ENCODE results near the gene MAP1S.

MAP1S gene

GRCh38 chr19:17741456-17741855 lies 22.2 kb downstream of the MAP1S start:
- TF ChIP-seq, protein P1, sequence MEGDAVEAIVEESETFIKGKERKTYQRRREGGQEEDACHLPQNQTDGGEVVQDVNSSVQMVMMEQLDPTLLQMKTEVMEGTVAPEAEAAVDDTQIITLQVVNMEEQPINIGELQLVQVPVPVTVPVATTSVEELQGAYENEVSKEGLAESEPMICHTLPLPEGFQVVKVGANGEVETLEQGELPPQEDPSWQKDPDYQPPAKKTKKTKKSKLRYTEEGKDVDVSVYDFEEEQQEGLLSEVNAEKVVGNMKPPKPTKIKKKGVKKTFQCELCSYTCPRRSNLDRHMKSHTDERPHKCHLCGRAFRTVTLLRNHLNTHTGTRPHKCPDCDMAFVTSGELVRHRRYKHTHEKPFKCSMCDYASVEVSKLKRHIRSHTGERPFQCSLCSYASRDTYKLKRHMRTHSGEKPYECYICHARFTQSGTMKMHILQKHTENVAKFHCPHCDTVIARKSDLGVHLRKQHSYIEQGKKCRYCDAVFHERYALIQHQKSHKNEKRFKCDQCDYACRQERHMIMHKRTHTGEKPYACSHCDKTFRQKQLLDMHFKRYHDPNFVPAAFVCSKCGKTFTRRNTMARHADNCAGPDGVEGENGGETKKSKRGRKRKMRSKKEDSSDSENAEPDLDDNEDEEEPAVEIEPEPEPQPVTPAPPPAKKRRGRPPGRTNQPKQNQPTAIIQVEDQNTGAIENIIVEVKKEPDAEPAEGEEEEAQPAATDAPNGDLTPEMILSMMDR (IDR thresholded peaks at IDR 0.05; ENCODE audit: low read depth, low read length) = no peak

DNA sequence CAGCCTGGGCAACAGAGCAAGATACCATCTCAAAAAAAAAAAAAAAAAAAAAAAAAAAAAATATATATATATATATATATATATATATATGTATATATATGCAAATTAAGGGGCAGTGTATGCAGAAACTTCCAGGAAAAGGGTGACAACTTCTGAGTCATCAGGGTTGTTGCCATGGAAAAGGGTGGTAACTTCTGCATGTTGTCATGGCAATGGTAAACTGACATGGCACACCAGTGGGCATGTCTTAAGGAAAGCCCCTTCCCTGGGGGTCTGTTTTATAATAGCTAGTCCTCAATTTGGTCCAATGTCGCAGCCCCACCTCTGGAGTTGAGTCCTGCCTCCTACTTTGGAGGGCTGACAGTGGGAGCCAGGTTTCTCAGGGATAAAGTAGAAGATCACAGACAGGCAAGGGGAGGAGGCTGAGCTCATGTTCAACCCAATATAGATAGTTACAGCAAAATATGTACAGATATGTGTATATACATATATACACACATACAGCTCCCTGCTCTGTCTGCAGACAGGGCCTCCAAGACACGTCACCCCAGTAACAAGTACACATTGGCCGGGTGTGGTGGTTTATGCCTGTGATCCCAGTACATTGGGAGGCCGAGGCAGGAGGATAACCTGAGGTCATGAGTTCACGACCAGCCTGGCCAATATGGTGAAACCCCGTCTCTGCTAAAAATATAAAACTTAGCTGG lies 24.7 kb downstream of the MAP1S start:
- TF ChIP-seq, protein P1 (IDR thresholded peaks at IDR 0.05; ENCODE audit: low read depth, low read length) = no peak
- DNase-seq (ENCODE audit: extremely low read depth, low read depth) = no peak

More at GRCh38 chr19:17741456-17741855, 22.2 kb downstream of the MAP1S start:
- DNase-seq (ENCODE audit: extremely low read depth, low read depth) = no peak

DNA sequence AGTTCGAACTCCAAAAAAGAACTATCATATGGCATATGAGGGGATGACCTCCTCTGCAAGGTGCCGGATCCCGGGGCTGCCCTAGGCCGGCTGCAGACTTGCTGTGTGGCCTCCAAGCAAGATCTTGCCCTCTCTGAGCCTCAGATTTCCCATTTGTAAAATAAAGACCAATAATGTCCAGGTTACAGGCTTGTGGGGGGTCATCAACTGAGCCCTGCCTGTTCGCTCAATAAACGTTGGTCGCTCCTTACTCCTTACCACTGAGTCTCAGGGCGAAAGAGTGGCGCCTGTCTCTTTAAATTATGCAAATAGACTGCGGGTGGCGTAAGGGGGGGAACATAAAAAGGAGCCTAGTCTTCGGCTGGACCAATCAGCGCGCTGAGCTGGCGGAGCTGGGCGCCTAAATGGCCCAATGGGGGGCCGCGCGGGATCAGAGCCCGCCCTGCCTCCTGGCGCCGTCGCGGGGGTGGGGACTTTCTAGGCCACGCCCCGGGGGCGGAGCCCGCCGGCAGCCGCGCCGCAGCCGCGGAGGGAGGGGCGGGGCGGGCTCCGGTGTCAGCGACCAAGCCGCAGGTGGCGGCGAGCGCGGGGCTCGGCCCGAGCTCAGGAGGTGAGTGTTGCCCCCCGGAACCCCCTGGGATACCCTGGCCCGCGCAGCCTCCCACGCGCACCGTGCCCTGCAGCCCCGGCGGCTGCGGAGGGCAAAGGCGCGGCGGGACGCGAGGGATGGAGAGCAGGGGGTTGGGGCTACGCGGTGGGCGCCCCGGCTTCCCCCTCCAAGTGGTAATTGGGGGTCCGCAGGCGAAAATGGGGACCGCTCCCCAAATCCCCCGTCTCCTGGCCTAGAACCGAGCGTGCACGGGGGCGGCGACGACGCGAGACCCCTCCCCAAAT lies 28.2 kb downstream of the MAP1S start:
- peak; percentile 57 for DNase-seq (ENCODE audit: extremely low read depth, low read depth)
- TF ChIP-seq, protein P1 (IDR thresholded peaks at IDR 0.05; ENCODE audit: low read depth, low read length) = no peak

GRCh38 chr19:17748884-17749638 lies 29.8 kb downstream of the MAP1S start:
- TF ChIP-seq, protein P1 (IDR thresholded peaks at IDR 0.05; ENCODE audit: low read depth, low read length) = no peak
- DNase-seq (ENCODE audit: extremely low read depth, low read depth) = no peak

- DNase-seq (ENCODE audit: extremely low read depth, low read depth) = no peak
- TF ChIP-seq, protein P1 (IDR thresholded peaks at IDR 0.05; ENCODE audit: low read depth, low read length) = no peak
These were observed 30.6 kb downstream of the MAP1S start for GRCh38 chr19:17749912-17750317.

GRCh38 chr19:17751103-17751911 lies 32.0 kb downstream of the MAP1S start, which contains the start of gene FCHO1:
TSS of gene FCHO1 (plus strand) at chr19:17751477. CDS start at chr19:17755165, 3,688 bp downstream.
- DNase-seq (ENCODE audit: extremely low read depth, low read depth) = no peak
- TF ChIP-seq, protein P1 (IDR thresholded peaks at IDR 0.05; ENCODE audit: low read depth, low read length) = no peak
